T-cell (primary cell): Measurements from ENCODE around the gene STX1B. TPM values are rescaled to one million over a fixed set of nuclear protein-coding genes. Genes with fewer than 3 reads are reported as not detected.

Source experiments
- ATAC-seq, 4 experiments: fragments of 200-7000 bp in 3 of 4; fragments of 150-1000 bp in 1 of 4; cut with Tn5 transposase; replicated peaks in 1 of 4; 1 replicate in 3 of 4; 2 replicates in 1 of 4; pipeline ENCODE4 v1.10.0; 2021; ENCODE audit warnings: moderate library complexity in 3 of 4, mild to moderate bottlenecking in 2 of 4, moderate number of reproducible peaks in 1 of 4
- CTCF ChIA-PET, 2 donors: fragments of 300-600 bp; sonication (Branson Sonifier 250); formaldehyde crosslinking; loops; one replicate each; lab custom pipeline; 2022; ENCODE audit warnings: antibody characterized with exemption in 2 of 2; lab: Charles Lee
- POLR2A ChIA-PET, 2 donors: fragments of 300-600 bp; sonication (Branson Sonifier 250); formaldehyde crosslinking; loops; one replicate each; lab custom pipeline; 2022; ENCODE audit warnings: antibody characterized with exemption in 2 of 2; lab: Charles Lee
- DNase-seq, 35 experiments: peaks; one replicate each; pipeline versions ENCODE4 v3.0.0 to v3.0.0-alpha.2; 2013 to 2023
- H3K27ac ChIP-seq: one replicate; pipeline ENCODE4 v1.5.1; 2013; ENCODE audit warnings: low read length
- H3K27me3 ChIP-seq, 2 experiments: replicated peaks in 1 of 2; 1 replicate in 1 of 2; 2 replicates in 1 of 2; pipeline versions ENCODE4 v1.6.1 to v1.7.0; 2013; ENCODE audit warnings: low read length in 1 of 2, mixed read lengths in 1 of 2; ENCODE audit not compliant: control insufficient read depth in 2 of 2, insufficient read depth in 2 of 2; ENCODE audit errors: extremely low read depth in 1 of 2
- H3K36me3 ChIP-seq, 2 donors: 1 replicate in 1 of 2; 2 replicates in 1 of 2; pipeline versions ENCODE4 v1.6.1 to v1.7.0; 2013; ENCODE audit warnings: low read length in 1 of 2; ENCODE audit not compliant: control insufficient read depth in 2 of 2, insufficient read depth in 1 of 2; ENCODE audit errors: extremely low read depth in 1 of 2
- H3K4me1 ChIP-seq, 2 experiments: 1 replicate in 1 of 2; 2 replicates in 1 of 2; pipeline versions ENCODE4 v1.6.1 to v1.7.0; 2013; ENCODE audit warnings: low read length in 2 of 2, mixed read lengths in 1 of 2; ENCODE audit not compliant: insufficient read depth in 2 of 2, control insufficient read depth in 1 of 2; ENCODE audit errors: extremely low read depth in 1 of 2
- H3K4me3 ChIP-seq, 2 donors: 1 replicate in 1 of 2; 2 replicates in 1 of 2; pipeline versions ENCODE4 v1.5.1 to v1.7.0; 2013; ENCODE audit warnings: mild to moderate bottlenecking in 2 of 2, low read length in 1 of 2, moderate library complexity in 1 of 2; ENCODE audit not compliant: control insufficient read depth in 1 of 2; ENCODE audit errors: extremely low read depth in 1 of 2
- H3K9me3 ChIP-seq: 2 replicates; pipeline ENCODE4 v1.7.0; 2013
- H3K27ac Mint-ChIP-seq, 2 donors: one replicate each; pipeline ENCODE4 v1.8.0; 2020 to 2021; ENCODE audit warnings: mild to moderate bottlenecking in 2 of 2, mixed read lengths in 2 of 2
- H3K27me3 Mint-ChIP-seq, 2 donors: one replicate each; pipeline ENCODE4 v1.8.0; 2021 to 2022; ENCODE audit warnings: mixed read lengths in 2 of 2
- H3K36me3 Mint-ChIP-seq: one replicate; pipeline ENCODE4 v1.8.0; 2021; ENCODE audit warnings: mixed read lengths
- H3K4me1 Mint-ChIP-seq, 3 donors: one replicate each; pipeline ENCODE4 v1.8.0; 2020 to 2022; ENCODE audit warnings: mixed read lengths in 3 of 3, mild to moderate bottlenecking in 1 of 3
- H3K4me3 Mint-ChIP-seq, 3 donors: one replicate each; pipeline ENCODE4 v1.8.0; 2020 to 2022; ENCODE audit warnings: mild to moderate bottlenecking in 3 of 3, mixed read lengths in 3 of 3, moderate library complexity in 3 of 3
- H3K9me3 Mint-ChIP-seq, 3 donors: one replicate each; pipeline ENCODE4 v1.8.0; 2020 to 2022; ENCODE audit warnings: mixed read lengths in 3 of 3
- WGBS: methylation state at CpG from one replicate; pipeline ENCODE4 v1.1.5; 2013; ENCODE audit warnings: missing lambda C conversion rate; ENCODE audit not compliant: insufficient coverage; 5-methylcytosine and 5-hydroxymethylcytosine counted together
- total RNA-seq, 35 experiments: library from RNA in 6 of 35; stranded (reverse) in 6 of 35; fragments of 120-200 nt in 1 of 35; gene quantifications; one replicate each; pipeline versions ENCODE4 v1.2.1 to v1.2.4 and lab custom pipeline; 2013 to 2026

STX1B gene
- total RNA-seq, 5 donors from 2014 or later (not counting 1 experiment from before 2014, with no cell fraction given) = 2.3 to 3.9 (median 3.4) TPM

DNA sequence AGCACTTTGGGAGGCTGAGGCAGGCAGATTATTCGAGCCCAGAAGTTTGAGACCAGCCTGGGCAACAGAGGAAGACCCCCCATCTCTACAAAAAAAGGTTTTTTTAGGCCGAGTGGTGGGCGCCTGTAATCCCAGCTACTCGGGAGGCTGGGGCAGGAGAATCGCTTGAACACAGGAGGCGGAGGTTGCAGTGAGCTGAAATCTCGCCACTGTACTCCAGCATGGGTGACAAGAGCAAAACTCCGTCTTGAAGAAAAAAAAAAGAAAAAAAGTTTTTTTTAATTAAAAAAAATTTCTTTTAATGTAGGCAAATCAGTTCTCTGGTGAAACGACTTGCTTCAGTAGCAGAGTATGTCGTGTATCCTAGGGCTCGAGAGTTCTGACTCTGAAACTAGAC, 14.5 kb downstream of the STX1B start:
- H3K27me3 Mint-ChIP-seq = peaks cover 0 to 1% of the 10 kb centered on the region in 2 donors
- H3K27ac ChIP-seq = no peak overlapping the region
- peak overlapping the region in 1 of 2 donors; percentile 23 for H3K27ac Mint-ChIP-seq

DNA sequence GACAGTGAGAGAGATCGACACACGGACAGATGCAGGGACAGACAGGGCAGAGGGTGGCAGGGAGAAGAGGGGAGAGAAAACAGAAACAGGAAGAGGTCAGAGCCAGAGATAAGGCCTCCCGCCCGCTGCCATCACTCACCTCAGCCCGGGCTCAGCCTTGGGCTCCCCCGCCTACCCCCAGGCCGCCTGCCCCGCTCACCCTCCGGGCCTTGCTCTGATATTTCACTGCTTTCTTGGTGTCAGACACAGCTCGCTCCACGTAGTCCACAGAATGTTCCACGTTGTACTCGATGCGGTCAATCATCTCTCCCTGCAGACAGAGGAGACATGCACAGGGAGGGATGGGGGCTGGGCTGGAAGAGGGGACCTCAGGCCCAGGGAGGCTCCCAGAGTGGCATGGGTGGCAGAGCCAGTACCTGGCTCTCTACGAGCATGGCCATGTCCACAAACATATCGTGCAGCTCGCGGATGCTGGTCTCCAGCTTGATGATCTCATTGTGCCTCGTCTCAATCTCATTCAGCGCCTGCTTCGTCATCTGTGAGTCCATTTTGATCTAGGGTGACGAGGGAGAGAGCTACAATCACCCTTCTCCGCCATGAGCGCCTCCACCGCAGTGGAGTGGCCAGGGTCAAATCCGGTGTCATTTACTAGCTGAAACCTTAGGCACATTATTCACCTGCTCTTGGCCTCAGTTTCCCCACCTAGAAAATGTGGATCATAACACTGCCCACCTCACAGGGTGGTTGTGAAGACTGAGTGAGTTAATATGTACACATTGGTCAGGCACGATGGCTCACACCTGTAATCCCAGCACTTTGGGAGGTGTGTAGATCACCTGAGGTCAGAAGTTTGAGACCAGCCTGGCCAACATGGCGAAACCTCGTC, 17.3 kb downstream of the STX1B start:
- DNase-seq (no peak), ATAC-seq (no peak)
- Histone ChIP-seq H3K9me3 (no peaks in the 10 kb centered on the region), H3K27ac (no peak overlapping the region), H3K4me1 (peaks cover 2 to 15% of the 10 kb centered on the region in 2 experiments), H3K4me3 (no peak overlapping the region), H3K36me3 (no peaks in the 10 kb centered on the region), H3K27me3 (peaks cover 0 to 21% of the 10 kb centered on the region in 2 experiments)
- Mint-ChIP-seq H3K9me3 (no peaks in the 10 kb centered on the region), H3K27me3 (peaks cover 0 to 1% of the 10 kb centered on the region in 2 donors), H3K4me3 (no peak overlapping the region), H3K36me3 (no peaks in the 10 kb centered on the region), H3K27ac (no peak overlapping the region), H3K4me1 (peaks cover 0 to 11% (median 9%) of the 10 kb centered on the region in 3 donors)
- 71% methylated on average over 25 of the region's 29 CpGs for WGBS
- POLR2A ChIA-PET = interaction anchor here in 1 of 2 donors (0.6 kb wide), 1 partner anchor 36 kb away, joined by 3 read pairs; no protein-coding TSS in a partner anchor
- CTCF ChIA-PET = interaction anchor here in 1 of 2 donors (0.9 kb wide), 1 partner anchor 21 kb away, joined by 5 read pairs; no protein-coding TSS in a partner anchor

More for the DNA sequence above, 14.5 kb downstream of the STX1B start:
- H3K4me1 ChIP-seq = peaks cover 2 to 15% of the 10 kb centered on the region in 2 experiments
- Mint-ChIP-seq H3K4me3 (peak overlapping the region; percentile 40 to 70 (median 50)), H3K4me1 (peaks cover 0 to 11% (median 9%) of the 10 kb centered on the region in 3 donors), H3K36me3 (no peaks in the 10 kb centered on the region), H3K9me3 (no peaks in the 10 kb centered on the region)
- CTCF ChIA-PET = no interaction called here
- H3K9me3 ChIP-seq = no peaks in the 10 kb centered on the region
- DNase-seq (no peak), ATAC-seq (no peak)
- H3K36me3 ChIP-seq = no peaks in the 10 kb centered on the region
- H3K4me3 ChIP-seq = no peak overlapping the region
- 72% methylated on average over 3 of the region's 11 CpGs for WGBS
- POLR2A ChIA-PET = interaction anchor here in 1 of 2 donors (0.7 kb wide), 1 partner anchor 1120 kb away, joined by 3 read pairs; no protein-coding TSS in a partner anchor
- H3K27me3 ChIP-seq = peaks cover 0 to 16% of the 10 kb centered on the region in 2 experiments

- no peak for DNase-seq
- Mint-ChIP-seq H3K36me3 (no peaks in the 10 kb centered on the region), H3K27me3 (peaks cover 0 to 1% of the 10 kb centered on the region in 2 donors), H3K27ac (no peak overlapping the region), H3K4me3 (no peak overlapping the region), H3K4me1 (peaks cover 0 to 11% (median 9%) of the 10 kb centered on the region in 3 donors), H3K9me3 (no peaks in the 10 kb centered on the region)
- ATAC-seq = no peak
- ChIA-PET CTCF (no interaction called here), POLR2A (no interaction called here)
- Histone ChIP-seq H3K4me3 (no peak overlapping the region), H3K9me3 (no peaks in the 10 kb centered on the region), H3K36me3 (no peaks in the 10 kb centered on the region), H3K27me3 (peaks cover 0 to 15% of the 10 kb centered on the region in 2 experiments), H3K27ac (no peak overlapping the region), H3K4me1 (peaks cover 2 to 11% of the 10 kb centered on the region in 2 experiments)
- WGBS = 85% methylated on average over 16 of the region's 21 CpGs
Observed at GRCh38 chr16:30992276-30992780, 18.1 kb downstream of the STX1B start.

DNA sequence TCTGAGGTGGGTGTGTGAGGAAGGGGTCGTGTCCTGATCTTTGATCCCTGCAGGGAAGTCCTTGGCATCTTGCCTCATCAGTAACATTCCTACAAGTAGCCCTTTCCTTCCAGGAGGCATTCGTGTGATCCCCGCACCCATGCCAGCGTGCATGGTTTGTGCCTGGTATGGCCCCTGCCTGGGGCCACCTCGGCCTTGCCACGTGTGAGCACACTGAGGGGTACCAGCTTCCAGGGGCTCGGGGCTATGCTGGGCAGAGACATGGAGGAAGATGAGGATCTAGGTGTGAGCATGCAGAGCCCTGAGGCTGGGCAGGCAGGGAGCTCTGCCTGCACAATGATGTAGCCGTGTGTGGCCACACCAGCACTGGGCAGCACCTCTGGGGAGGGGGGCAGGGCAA, 19.4 kb downstream of the STX1B start:
- H3K27ac ChIP-seq = no peak overlapping the region
- POLR2A ChIA-PET = no interaction called here
- CTCF ChIA-PET = no interaction called here
- no peak for ATAC-seq
- H3K4me1 ChIP-seq = no peaks in the 10 kb centered on the region
- no peak overlapping the region for H3K4me3 ChIP-seq
- no peaks in the 10 kb centered on the region for H3K9me3 Mint-ChIP-seq
- H3K4me3 Mint-ChIP-seq = no peak overlapping the region
- no peaks in the 10 kb centered on the region for H3K36me3 Mint-ChIP-seq
- no peak for DNase-seq
- H3K9me3 ChIP-seq = no peaks in the 10 kb centered on the region
- 72% methylated on average over 4 of the region's 8 CpGs for WGBS
- peaks cover 0 to 7% of the 10 kb centered on the region in 2 experiments for H3K27me3 ChIP-seq
- H3K4me1 Mint-ChIP-seq = peaks cover 0 to 4% (median 1%) of the 10 kb centered on the region in 3 donors
- H3K27me3 Mint-ChIP-seq = peaks cover 0 to 1% of the 10 kb centered on the region in 2 donors
- no peak overlapping the region for H3K27ac Mint-ChIP-seq
- H3K36me3 ChIP-seq = no peaks in the 10 kb centered on the region

DNA sequence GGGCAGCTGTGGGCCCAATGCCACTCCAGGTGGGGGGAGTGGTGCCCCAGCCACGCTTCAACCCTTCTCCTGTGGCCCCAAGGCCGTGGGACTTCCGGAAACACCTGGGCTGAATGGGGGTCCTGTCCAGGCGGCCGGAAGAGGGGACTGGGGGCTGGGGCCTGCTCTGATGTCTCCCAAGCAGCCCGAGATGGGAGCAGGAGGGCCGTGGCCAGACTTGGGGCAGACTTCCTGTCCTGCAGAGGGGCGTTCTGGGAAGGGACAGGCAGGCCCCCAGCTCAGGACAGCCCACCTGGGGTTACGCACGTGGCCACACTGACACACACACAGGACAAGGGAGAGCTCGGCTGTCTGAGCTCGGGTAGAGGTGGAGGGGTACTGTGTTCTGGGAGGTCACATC, 20.3 kb downstream of the STX1B start:
- ATAC-seq (no peak), DNase-seq (no peak)
- H3K36me3 ChIP-seq = no peaks in the 10 kb centered on the region
- WGBS = 79% methylated on average over 3 of the region's 12 CpGs
- Mint-ChIP-seq H3K36me3 (no peaks in the 10 kb centered on the region), H3K27ac (no peak overlapping the region), H3K4me3 (no peak overlapping the region), H3K27me3 (peaks cover 0 to 1% of the 10 kb centered on the region in 2 donors), H3K4me1 (peaks cover 0 to 4% (median 1%) of the 10 kb centered on the region in 3 donors), H3K9me3 (no peaks in the 10 kb centered on the region)
- no peaks in the 10 kb centered on the region for H3K9me3 ChIP-seq
- CTCF ChIA-PET = no interaction called here
- peaks cover 0 to 5% of the 10 kb centered on the region in 2 experiments for H3K27me3 ChIP-seq
- POLR2A ChIA-PET = no interaction called here
- no peak overlapping the region for H3K27ac ChIP-seq
- no peak overlapping the region for H3K4me3 ChIP-seq
- H3K4me1 ChIP-seq = peaks cover 0 to 3% of the 10 kb centered on the region in 2 experiments

GRCh38 chr16:30989469-30990047, 20.9 kb downstream of the STX1B start:
- no peaks in the 10 kb centered on the region for H3K36me3 Mint-ChIP-seq
- 89% methylated on average over 20 of the region's 23 CpGs for WGBS
- peaks cover 0 to 5% of the 10 kb centered on the region in 2 experiments for H3K27me3 ChIP-seq
- DNase-seq (no peak), ATAC-seq (no peak)
- peaks cover 0 to 3% of the 10 kb centered on the region in 2 donors for H3K36me3 ChIP-seq
- ChIA-PET POLR2A (no interaction called here), CTCF (interaction anchor here in 1 of 2 donors (0.6 kb wide), 1 partner anchor 1714 kb away, joined by 3 read pairs; no protein-coding TSS in a partner anchor)
- no peak overlapping the region for H3K27ac ChIP-seq
- H3K27me3 Mint-ChIP-seq = peaks cover 0 to 1% of the 10 kb centered on the region in 2 donors
- H3K4me3 ChIP-seq = no peak overlapping the region
- H3K4me1 ChIP-seq = peaks cover 0 to 8% of the 10 kb centered on the region in 2 experiments
- no peaks in the 10 kb centered on the region for H3K9me3 Mint-ChIP-seq
- no peaks in the 10 kb centered on the region for H3K9me3 ChIP-seq
- no peak overlapping the region for H3K4me3 Mint-ChIP-seq
- H3K27ac Mint-ChIP-seq = no peak overlapping the region
- H3K4me1 Mint-ChIP-seq = peaks cover 0 to 2% (median under 1%) of the 10 kb centered on the region in 3 donors
